Natural killer cell treated with Interleukin-12 subunit alpha and Interleukin-12 subunit beta and Interleukin-15 and Interleukin-18, amount 100 ng/mL, for 72 hours (primary cell): ENCODE measurements around the gene GRM8. TPM values are rescaled to one million over a fixed set of nuclear protein-coding genes. Genes with fewer than 3 reads are reported as not detected.
"Not testable (repeated sequence)": the region's sequence is repeated elsewhere in the genome, so short reads cannot be mapped to it uniquely, and the experiment has no call there.

Experiments used
- ATAC-seq, 2 donors: fragments of 150-1000 bp; cut with Tn5 transposase in 1 of 2; sonication (Bioruptor Pico), chemical (Tn5 transposase) in 1 of 2; 2 replicates each; pipeline ENCODE4 v1.10.0; 2021
- DNase-seq: peaks from one replicate; pipeline ENCODE4 v3.0.0; 2022; ENCODE audit warnings: low spot score
- H3K27ac Mint-ChIP-seq, 2 donors: 1 replicate in 1 of 2; 2 replicates in 1 of 2; pipeline ENCODE4 v1.8.0; 2022; ENCODE audit warnings: mixed read lengths in 2 of 2, mild to moderate bottlenecking in 1 of 2, moderate library complexity in 1 of 2
- H3K27me3 Mint-ChIP-seq, 2 donors: 1 replicate in 1 of 2; 2 replicates in 1 of 2; pipeline ENCODE4 v1.8.0; 2022; ENCODE audit warnings: mixed read lengths in 2 of 2
- H3K36me3 Mint-ChIP-seq: one replicate; pipeline ENCODE4 v1.8.0; 2022; ENCODE audit warnings: mixed read lengths
- H3K4me1 Mint-ChIP-seq, 2 donors: 1 replicate in 1 of 2; 2 replicates in 1 of 2; pipeline ENCODE4 v1.8.0; 2022; ENCODE audit warnings: low read depth in 2 of 2, mixed read lengths in 2 of 2, mild to moderate bottlenecking in 1 of 2
- H3K4me3 Mint-ChIP-seq: one replicate; pipeline ENCODE4 v1.8.0; 2022; ENCODE audit warnings: mixed read lengths
- H3K9me3 Mint-ChIP-seq: 2 replicates; pipeline ENCODE4 v1.8.0; 2022; ENCODE audit warnings: mixed read lengths
- total RNA-seq, 2 donors: library from RNA; stranded (reverse); gene quantifications; one replicate each; pipeline ENCODE4 v1.2.3, GENCODE V29; 2022

GRM8 gene
- total RNA-seq, 2 donors from 2014 or later, result not detected

DNA sequence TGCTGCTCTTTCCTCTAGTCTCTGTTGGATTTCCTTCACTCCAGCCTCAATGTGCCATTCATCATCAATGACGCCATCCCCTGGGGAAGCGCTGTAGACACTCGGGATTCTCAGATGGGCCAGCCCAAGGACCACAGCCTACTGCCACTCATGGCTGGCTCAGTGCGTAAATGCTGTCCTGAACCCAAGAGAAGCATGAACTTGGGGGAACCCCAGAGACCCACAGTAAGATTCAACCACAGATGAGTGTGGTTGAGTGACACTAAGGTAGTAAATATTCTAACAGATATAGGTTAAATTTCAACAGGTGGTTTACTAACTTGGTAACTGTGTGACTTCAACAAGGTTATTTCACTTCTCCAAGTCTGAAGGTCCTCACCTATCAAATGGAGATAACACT lies 304.1 kb downstream of the GRM8 start:
- DNase-seq (no peak), ATAC-seq (no peak)
- Mint-ChIP-seq H3K27me3 (no peaks in the 10 kb centered on the region), H3K9me3 (peaks cover 6% of the 10 kb centered on the region), H3K36me3 (no peaks in the 10 kb centered on the region), H3K27ac (no peak overlapping the region), H3K4me3 (no peak overlapping the region), H3K4me1 (no peaks in the 10 kb centered on the region)

DNA sequence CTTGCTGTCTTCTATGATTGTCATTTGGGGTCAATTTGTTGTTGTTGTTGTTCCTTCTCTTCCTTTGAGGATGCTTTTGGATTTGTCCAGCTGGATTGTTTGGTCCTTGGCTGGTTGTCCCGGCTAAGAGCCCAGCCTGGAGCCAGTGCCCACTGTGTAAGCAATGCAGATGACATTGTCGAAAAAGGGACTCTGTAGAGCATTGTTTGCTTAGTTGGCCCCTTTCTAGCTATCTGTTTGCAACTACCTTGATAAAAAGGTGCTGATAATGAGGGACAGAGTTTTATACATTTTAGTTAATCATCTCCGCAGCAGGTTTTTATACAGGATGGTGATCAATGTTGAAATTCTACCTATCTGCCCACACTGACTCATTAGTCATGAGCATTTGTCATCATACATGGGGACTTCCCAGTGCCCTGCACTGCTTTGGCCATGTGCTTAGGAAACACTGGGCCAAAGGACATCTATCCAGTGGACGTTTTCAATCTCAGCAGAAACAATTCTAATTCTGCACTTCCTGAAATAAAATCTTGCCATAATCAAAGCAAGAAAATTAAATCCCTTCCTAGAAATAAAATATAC lies 311.9 kb downstream of the GRM8 start:
- ATAC-seq, result no peak
- peaks cover 2% of the 10 kb centered on the region for H3K9me3 Mint-ChIP-seq
- H3K27ac Mint-ChIP-seq, result no peak overlapping the region
- no peaks in the 10 kb centered on the region for H3K27me3 Mint-ChIP-seq
- DNase-seq, result no peak
- no peaks in the 10 kb centered on the region for H3K36me3 Mint-ChIP-seq
- no peak overlapping the region for H3K4me3 Mint-ChIP-seq
- H3K4me1 Mint-ChIP-seq, result no peaks in the 10 kb centered on the region

DNA sequence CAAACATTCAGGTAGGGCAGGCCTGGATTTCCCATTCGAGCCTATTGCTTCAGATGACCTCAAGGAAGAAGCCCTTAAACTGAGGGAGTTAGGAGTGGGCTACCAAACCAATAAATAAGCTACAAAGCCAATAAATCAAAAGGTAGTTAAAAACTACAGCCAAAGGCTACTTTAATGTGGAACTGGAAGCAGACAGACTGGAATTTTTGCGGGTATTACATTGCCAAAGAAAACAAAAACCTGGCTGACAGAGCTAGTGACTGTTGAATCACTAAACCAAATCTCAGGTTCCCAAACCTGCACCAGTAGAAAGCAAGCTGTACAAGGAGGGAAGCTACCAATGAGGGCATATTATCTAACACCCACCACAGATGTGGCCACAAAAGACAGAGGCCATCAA lies 315.6 kb downstream of the GRM8 start:
- DNase-seq, result no peak
- H3K27me3 Mint-ChIP-seq, result no peaks in the 10 kb centered on the region
- no peak overlapping the region for H3K4me3 Mint-ChIP-seq

DNA sequence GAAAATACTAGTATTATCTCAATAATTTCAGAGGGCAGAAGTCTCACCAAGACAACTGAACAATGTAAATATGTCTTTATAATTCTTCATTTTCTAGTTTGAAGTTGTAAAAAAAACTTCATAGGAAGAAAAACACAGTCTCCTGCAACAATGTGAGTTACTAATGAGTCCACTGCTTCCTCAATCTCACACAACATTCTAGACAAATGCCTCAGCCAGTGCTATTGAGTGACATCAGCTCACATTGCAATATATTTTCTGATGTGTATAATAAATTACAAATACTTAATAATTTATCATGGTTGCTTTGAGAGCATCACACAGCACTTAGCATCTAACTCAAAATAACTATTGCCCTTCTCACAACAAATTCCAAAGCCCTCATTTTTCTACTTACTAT lies 321.2 kb downstream of the GRM8 start:
- H3K36me3 Mint-ChIP-seq, result no peaks in the 10 kb centered on the region
- H3K4me3 Mint-ChIP-seq, result no peak overlapping the region
- H3K4me1 Mint-ChIP-seq, result no peaks in the 10 kb centered on the region
- DNase-seq (no peak), ATAC-seq (no peak)
- H3K9me3 Mint-ChIP-seq, result no peaks in the 10 kb centered on the region
- no peak overlapping the region for H3K27ac Mint-ChIP-seq
- no peaks in the 10 kb centered on the region for H3K27me3 Mint-ChIP-seq

More for the DNA sequence above, 315.6 kb downstream of the GRM8 start:
- Mint-ChIP-seq H3K9me3 (no peaks in the 10 kb centered on the region), H3K4me1 (no peaks in the 10 kb centered on the region), H3K27ac (no peak overlapping the region), H3K36me3 (no peaks in the 10 kb centered on the region)
- no peak for ATAC-seq

DNA sequence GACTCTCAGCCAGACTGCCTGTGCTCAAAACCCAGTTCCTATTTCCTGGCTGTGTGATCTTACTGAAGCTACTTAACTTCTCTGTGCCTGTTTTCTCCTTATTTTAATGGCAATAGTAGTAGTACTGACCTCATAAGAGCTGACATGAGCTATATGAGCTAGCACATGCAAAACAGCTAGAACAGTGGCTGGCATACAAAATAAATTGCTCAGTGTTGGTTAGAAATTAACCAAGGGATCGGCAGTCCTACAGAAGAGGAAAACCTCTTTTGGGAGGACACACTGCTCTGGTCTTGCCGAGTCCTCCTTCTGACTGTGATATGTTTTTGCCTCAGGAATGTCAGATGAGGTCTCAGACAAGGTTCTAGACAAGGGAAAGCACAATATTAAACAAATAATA lies 322.6 kb downstream of the GRM8 start:
- Mint-ChIP-seq H3K27me3 (no peaks in the 10 kb centered on the region), H3K27ac (no peak overlapping the region), H3K4me3 (no peak overlapping the region), H3K4me1 (no peaks in the 10 kb centered on the region), H3K36me3 (no peaks in the 10 kb centered on the region), H3K9me3 (no peaks in the 10 kb centered on the region)
- ATAC-seq (no peak), DNase-seq (no peak)

DNA sequence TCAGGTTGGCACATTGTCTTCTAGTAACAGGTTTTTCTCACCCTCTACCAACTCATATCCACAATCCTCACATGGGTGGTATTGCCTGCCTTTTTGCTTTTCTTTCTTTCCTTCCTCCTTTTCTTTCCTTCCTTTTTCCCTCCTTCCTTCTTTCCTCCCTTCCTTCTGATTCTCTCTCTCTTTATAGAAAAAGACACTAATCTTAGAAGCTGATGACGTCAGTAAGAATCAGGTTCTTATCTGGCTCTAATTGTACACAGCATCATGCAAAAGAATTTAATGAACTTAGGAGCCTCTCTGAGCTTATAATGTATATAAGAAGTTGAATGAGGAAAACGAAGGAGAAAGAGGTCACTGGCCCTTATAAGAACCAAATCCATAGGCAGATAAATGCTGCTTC lies 328.3 kb downstream of the GRM8 start:
- H3K9me3 Mint-ChIP-seq, result peaks cover 3% of the 10 kb centered on the region
- no peak for DNase-seq
- no peaks in the 10 kb centered on the region for H3K4me1 Mint-ChIP-seq
- no peaks in the 10 kb centered on the region for H3K27me3 Mint-ChIP-seq
- H3K4me3 Mint-ChIP-seq, result no peak overlapping the region
- no peak overlapping the region for H3K27ac Mint-ChIP-seq
- no peak for ATAC-seq
- no peaks in the 10 kb centered on the region for H3K36me3 Mint-ChIP-seq

DNA sequence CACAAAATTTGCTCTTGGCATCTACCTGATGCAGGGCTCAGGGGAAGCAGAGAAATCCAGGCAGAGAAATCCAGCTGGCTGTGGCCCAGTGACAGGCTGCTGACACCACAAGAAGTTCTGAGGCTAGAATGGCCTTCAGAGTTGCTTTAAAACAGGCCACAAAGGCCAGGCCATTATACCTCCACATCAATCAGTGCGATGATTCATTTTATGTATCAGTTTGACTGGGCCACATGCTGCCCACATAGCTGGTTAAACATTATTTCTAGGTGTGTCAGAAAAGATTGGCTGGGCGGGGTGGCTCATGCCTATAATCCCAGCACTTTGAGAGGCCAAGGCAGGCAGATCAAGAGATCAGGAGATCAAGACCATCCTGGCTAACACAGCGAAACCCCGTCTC lies 341.1 kb downstream of the GRM8 start:
- not testable (repeated sequence) for H3K4me3 Mint-ChIP-seq, H3K27ac Mint-ChIP-seq, H3K27me3 Mint-ChIP-seq, H3K36me3 Mint-ChIP-seq, H3K9me3 Mint-ChIP-seq, DNase-seq, ATAC-seq, H3K4me1 Mint-ChIP-seq

DNA sequence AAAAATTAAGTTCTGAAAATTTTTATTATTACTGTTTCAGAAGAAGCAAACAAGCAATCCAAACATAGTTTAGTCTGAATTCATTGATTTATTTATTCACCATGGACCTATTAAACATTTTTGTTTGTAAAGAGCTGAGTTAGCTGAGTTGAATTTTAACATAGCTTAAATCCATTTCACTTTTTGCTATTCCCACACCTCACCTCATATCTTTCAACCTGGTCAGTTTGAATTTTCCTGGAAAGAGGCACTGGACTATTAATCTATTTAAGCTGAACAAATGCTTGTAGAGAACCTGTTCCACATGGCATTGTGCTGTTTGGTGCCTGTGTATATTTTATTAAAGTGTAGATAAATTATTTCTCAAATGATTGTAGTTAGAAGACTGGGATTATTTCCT lies 344.2 kb downstream of the GRM8 start:
- not testable (repeated sequence) for H3K36me3 Mint-ChIP-seq, H3K9me3 Mint-ChIP-seq, H3K27me3 Mint-ChIP-seq, H3K4me1 Mint-ChIP-seq, DNase-seq, ATAC-seq, H3K27ac Mint-ChIP-seq, H3K4me3 Mint-ChIP-seq

DNA sequence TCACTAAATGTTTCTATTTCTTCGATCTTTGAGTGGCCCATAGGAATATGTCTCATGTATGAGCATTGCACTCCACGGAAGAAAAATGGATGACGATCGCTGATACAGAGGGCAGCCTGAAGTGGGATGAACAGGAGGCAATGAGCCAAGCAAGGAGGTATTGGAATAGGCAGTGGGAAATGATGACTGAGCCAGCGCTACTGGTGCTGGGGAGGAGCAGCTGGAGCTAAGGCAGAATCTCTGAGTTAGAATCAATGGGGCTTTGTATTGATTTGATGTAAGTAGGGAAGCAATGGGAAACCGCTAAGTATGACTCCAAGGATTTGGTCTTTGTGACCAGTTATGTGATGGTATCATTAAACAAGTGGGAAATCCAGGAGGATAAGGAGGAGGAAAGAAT lies 345.1 kb downstream of the GRM8 start:
- not testable (repeated sequence) for H3K27me3 Mint-ChIP-seq, H3K4me3 Mint-ChIP-seq, H3K36me3 Mint-ChIP-seq, H3K9me3 Mint-ChIP-seq, H3K27ac Mint-ChIP-seq, ATAC-seq, H3K4me1 Mint-ChIP-seq, DNase-seq

DNA sequence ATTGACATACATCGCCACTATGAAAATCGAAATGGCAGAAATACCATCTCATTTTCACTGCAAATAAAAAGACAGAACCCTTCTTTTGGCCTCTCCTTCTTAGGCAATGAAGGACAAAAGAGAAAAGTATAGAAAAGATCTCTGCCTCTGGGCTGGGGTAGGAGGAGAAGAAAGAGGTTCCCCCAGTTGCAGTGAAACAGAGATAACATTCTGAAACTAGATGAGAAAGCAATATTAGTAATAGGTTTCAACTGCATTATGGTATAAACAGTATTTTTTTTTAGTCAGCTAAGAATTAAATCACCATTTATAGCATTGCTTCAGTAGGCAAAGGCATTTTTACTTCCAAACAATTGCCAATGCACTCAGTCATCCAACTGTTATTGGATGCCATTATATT lies 347.5 kb downstream of the GRM8 start:
- not testable (repeated sequence) for H3K27me3 Mint-ChIP-seq, ATAC-seq, DNase-seq, H3K27ac Mint-ChIP-seq, H3K4me3 Mint-ChIP-seq, H3K4me1 Mint-ChIP-seq, H3K9me3 Mint-ChIP-seq, H3K36me3 Mint-ChIP-seq

DNA sequence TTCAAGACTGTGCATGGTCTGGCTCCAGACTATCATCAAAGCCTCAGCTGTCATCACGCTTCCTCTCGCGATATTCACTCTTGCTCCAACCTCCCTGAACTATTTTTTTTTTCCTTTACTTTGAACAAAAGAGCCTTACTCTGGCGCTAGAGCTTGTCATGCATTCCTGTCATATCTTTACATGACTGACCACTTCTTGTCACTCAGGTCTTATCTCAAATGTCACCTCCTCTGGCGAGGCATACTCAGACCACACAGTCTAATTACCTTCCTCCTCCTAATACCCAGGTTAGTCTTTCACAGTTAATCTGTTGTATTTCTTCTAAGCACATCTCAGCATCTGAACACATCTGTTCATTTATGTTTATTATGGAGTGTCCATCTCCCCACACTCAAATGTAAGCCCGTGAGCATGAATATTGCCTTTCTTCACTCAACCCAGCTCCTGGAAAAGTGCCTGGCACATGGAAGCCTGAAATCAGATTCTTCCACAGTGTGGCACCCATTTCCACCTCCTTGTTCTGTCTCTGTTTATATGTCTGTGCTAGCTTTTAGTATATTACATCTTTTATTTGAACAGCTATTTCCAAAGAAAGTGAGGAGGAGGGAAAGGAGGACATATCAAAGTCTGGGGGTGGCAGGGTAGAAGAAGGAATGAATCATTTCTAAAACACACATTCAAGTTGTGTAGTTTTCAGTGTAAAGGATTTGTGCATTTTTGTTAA lies 351.5 kb downstream of the GRM8 start:
- not testable (repeated sequence) for H3K4me3 Mint-ChIP-seq, H3K9me3 Mint-ChIP-seq, H3K36me3 Mint-ChIP-seq, H3K4me1 Mint-ChIP-seq, DNase-seq, H3K27ac Mint-ChIP-seq, ATAC-seq, H3K27me3 Mint-ChIP-seq

DNA sequence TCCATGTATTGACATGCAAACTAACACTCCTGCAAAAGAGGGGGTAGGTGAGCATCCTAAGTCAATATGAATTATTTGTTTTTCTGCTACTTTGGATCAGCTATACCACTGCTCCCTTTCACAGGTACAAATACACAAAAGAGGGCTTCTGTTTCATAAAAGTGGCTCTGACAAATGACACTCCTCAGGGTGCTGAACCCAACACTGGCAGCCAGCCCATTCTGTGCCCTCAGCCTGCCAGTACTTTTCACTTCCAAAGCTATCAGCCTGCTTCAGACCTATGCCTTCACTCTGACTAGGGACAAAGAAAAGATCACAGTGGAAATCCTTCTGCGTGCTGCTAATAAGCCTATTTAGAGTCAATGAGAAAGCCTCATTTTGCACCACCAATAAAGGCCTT lies 364.8 kb downstream of the GRM8 start:
- not testable (repeated sequence) for H3K4me1 Mint-ChIP-seq, ATAC-seq, H3K4me3 Mint-ChIP-seq, H3K27ac Mint-ChIP-seq, H3K9me3 Mint-ChIP-seq, DNase-seq, H3K36me3 Mint-ChIP-seq
- peaks cover 2 to 14% of the 10 kb centered on the region in 2 donors for H3K27me3 Mint-ChIP-seq

DNA sequence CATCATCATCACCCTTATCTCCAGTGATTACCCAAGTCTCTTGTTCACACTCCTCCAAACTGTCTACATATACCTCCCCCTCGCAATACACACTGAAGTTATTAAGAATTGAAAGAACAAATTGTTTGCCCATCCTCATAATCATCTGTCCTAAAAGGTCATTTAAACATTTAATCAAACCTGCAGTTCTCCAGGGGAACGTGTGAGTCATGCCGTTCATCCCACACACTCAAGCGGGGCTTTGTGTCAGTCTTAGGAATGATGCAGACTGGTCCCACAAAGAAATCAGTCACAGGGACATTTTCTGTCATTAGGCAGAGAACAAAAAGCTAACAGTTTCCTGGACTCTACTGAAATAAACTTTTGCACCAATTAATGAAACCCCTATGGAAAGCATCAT lies 365.2 kb downstream of the GRM8 start:
- ATAC-seq, result not testable (repeated sequence)
- H3K27me3 Mint-ChIP-seq, result peaks cover 2 to 14% of the 10 kb centered on the region in 2 donors

DNA sequence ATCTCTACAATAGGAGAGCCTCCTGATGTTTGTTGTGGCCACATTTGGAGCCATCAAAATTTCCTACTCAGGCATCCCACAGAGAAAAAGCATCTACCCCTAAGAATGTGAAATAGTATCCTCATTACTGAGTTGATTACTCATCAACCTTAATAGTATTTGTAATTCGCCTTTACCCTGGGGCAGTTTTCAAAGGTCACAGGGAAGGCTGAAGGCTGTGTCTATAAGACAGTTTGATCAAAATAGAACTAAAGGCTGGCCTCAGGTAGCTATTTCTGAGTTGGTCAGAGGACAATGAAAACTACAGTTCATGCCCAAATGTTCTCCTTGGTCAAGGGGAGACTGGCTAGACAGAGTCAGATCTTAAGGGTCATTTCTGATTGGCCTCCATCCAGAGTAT lies 370.0 kb downstream of the GRM8 start:
- H3K27ac Mint-ChIP-seq, H3K9me3 Mint-ChIP-seq, H3K4me3 Mint-ChIP-seq, H3K36me3 Mint-ChIP-seq, DNase-seq, ATAC-seq, H3K27me3 Mint-ChIP-seq, H3K4me1 Mint-ChIP-seq: not testable (repeated sequence)

More for the DNA sequence above, 365.2 kb downstream of the GRM8 start:
- not testable (repeated sequence) for DNase-seq, H3K27ac Mint-ChIP-seq, H3K9me3 Mint-ChIP-seq, H3K36me3 Mint-ChIP-seq, H3K4me1 Mint-ChIP-seq, H3K4me3 Mint-ChIP-seq

DNA sequence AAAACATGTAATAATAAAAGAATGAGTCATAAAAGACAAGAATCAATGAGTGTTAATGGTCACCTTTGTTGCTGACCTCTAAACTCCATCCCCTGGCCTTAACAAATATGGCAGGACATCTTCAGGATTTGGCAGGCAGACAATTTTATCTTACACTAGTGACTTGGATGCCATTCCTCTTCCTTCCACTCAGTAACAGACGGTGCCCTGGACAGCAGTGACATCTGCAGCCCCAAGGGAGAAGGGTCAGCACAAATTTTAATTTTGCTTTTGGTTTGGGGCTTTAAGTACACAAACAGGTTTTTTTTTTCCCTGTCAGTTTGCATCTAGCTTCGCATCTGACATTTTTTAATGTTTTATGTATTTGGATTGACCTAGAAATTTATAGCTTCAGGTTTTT lies 370.8 kb downstream of the GRM8 start:
- DNase-seq, H3K4me3 Mint-ChIP-seq, H3K4me1 Mint-ChIP-seq, ATAC-seq, H3K27ac Mint-ChIP-seq, H3K27me3 Mint-ChIP-seq, H3K9me3 Mint-ChIP-seq, H3K36me3 Mint-ChIP-seq: not testable (repeated sequence)
